ENCODE results near the gene PPWD1.
"Not testable (repeated sequence)": the region's sequence is repeated elsewhere in the genome, so short reads cannot be mapped to it uniquely, and the experiment has no call there.

Gene PPWD1

DNA sequence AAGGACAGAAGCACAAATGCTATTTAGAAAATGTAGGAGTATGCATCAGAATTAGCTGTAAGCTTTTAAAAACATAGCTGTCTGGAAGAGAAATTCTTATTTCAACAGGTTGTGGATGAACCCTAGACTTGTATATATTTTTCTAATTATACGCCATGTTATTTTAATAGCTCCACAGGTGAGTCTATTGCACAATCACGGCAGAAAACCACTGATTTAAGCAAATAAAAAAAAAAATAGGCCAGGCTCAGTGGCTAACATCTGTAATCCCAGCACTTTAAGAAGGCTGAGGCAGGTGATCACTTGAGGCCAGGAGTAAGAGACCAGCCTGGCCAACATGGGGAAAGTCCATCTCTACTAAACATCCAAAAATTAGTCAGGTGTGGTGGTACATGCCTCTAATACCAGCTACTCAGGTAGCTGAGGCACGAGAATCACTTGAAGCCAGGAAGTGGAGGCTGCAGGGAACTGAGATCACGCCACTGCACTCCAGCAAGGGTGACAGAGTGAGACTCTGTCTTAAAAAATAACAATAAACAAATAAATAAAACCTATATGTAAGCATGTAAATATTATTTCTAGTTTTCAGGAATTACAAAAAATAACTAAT, 49.3 kb downstream of the PPWD1 start:
- no peak for TF ChIP-seq POLR2AphosphoS5 (IDR thresholded peaks at IDR 0.05; ENCODE audit: low read depth, low read length)
- no peak for TF ChIP-seq POU2F2 (IDR thresholded peaks at IDR 0.05; ENCODE audit: low read depth, low read length)
- TF ChIP-seq SPI1 (IDR thresholded peaks at IDR 0.05; ENCODE audit: low read depth, low read length) = no peak
- TF ChIP-seq POLR2A (IDR thresholded peaks at IDR 0.05; ENCODE audit: low read depth, low read length) = no peak
- no peak for TF ChIP-seq TAF1 (IDR thresholded peaks at IDR 0.05; ENCODE audit: low read depth, low read length)
- TF ChIP-seq PAX5 (IDR thresholded peaks at IDR 0.05; ENCODE audit: insufficient read depth, low read length, severe bottlenecking) = no peak
- DNase-seq (ENCODE audit: insufficient read length, low spot score) (no peak), FAIRE-seq (no peak)

DNA sequence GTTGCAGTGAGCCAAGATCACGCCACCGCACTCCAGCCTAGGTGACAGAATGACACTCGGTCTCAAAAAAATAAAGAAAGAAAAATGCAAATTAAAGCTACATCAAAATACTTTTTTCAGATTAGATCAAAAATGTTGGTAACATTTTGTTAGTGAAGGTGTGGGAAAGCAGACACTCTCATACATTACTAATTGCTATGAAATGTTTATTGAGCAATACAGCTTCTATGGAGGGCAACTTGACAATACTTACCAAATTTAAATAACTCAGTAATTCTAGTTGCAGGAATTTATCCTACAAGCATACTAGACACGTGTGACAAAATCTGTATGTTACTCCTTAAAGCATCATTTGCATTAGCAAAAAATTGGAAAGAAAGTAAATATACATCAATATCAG, 56.9 kb downstream of the PPWD1 start:
- TF ChIP-seq POLR2A (IDR thresholded peaks at IDR 0.05; ENCODE audit: low read depth, low read length) = no peak
- no peak for TF ChIP-seq POU2F2 (IDR thresholded peaks at IDR 0.05; ENCODE audit: low read depth, low read length)
- no peak for DNase-seq (ENCODE audit: insufficient read length, low spot score)
- FAIRE-seq = no peak

DNA sequence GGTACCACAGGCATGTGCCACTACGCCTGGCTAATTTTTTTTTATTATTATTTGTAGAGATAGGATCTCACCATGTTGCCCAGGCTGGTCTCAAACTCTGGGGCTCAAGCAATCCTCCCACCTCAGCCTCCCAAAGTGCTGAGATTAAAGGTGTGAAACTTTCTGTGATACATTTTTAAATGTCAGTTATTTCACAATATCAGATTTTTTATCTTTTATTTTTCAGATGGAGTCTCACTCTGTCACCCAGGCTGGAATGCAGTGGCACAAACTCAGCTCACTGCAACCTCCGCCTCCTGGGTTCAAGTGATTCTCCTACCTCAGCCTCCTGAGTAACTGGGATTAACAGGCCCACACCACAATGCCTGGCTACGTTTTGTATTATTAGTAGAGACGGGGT, 58.9 kb downstream of the PPWD1 start:
- not testable (repeated sequence) for FAIRE-seq; DNase-seq (ENCODE audit: insufficient read length, low spot score)

DNA sequence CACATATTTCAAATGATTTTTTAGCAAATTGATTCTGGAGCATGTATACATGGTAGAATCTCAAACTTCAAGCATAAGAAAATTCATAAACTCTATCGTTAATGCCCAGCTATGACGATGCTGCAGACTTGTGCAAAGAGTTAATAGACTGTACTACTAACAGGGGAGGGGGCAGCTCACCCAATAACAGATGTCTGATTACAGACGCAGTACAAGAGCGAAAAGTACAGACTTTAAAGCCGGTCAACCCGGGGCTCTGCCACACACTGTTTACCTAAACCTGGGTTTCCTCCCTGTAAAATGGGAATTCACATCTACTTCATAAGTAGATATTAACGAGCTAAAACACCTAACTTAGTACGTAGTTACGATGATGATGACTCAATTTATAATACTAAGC, 60.4 kb downstream of the PPWD1 start:
- DNase-seq (ENCODE audit: insufficient read length, low spot score) = no peak
- TF ChIP-seq SPI1 (IDR thresholded peaks at IDR 0.05; ENCODE audit: low read depth, low read length) (no peak), POLR2AphosphoS5 (IDR thresholded peaks at IDR 0.05; ENCODE audit: low read depth, low read length) (no peak), POLR2A (IDR thresholded peaks at IDR 0.05; ENCODE audit: low read depth, low read length) (no peak), TAF1 (IDR thresholded peaks at IDR 0.05; ENCODE audit: low read depth, low read length) (no peak), PAX5 (IDR thresholded peaks at IDR 0.05; ENCODE audit: insufficient read depth, low read length, severe bottlenecking) (no peak), POU2F2 (IDR thresholded peaks at IDR 0.05; ENCODE audit: low read depth, low read length) (no peak)
- no peak for FAIRE-seq

DNA sequence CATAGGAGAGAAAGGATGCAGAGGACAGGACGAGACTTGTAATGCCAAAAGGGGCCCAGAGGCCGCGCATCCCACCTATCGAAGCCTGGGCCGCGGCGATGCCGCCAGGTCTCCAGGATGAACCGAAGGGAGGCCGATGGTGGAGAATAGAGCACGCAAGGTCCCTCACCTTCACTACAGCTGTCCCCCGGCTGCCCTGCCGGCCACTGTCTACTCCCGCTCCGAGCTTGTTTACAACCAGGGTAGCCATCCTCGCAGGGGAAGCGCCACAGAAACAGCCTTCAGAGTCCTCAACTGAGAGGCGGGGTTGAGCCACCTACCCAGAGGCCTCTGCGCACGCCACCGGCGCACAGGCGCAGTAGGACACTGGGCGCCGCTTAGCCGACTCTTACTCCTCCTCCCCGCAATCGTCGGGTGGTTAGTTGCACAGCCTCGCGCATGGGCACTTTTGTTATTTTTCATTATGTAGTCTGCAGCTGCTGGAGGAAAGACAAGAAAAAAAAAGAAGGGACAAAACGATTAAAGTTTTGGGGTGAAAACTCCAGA, 61.0 kb downstream of the PPWD1 start, which contains the start of gene TRIM23:
Gene TRIM23 (minus strand): TSS at position 309 of the 546 bp plus-strand sequence. CDS start 59 bp downstream, at position 250.
- peak; percentile 71 for TF ChIP-seq POLR2AphosphoS5 (IDR thresholded peaks at IDR 0.05; ENCODE audit: low read depth, low read length)
- TF ChIP-seq POU2F2 (IDR thresholded peaks at IDR 0.05; ENCODE audit: low read depth, low read length) = no peak
- TF ChIP-seq PAX5 (IDR thresholded peaks at IDR 0.05; ENCODE audit: insufficient read depth, low read length, severe bottlenecking) = no peak
- TF ChIP-seq POLR2A (IDR thresholded peaks at IDR 0.05; ENCODE audit: low read depth, low read length) = peak; percentile 67
- 0 out of 2 replicates have a peak, but pooled peaks have one; percentile 44 for TF ChIP-seq TAF1 (IDR thresholded peaks at IDR 0.05; ENCODE audit: low read depth, low read length)
- TF ChIP-seq SPI1 (IDR thresholded peaks at IDR 0.05; ENCODE audit: low read depth, low read length) = peak; percentile 39; the same call in 1 of the 2 replicates
- DNase-seq (ENCODE audit: insufficient read length, low spot score) (peak; percentile 53), FAIRE-seq (peak; percentile 93)

DNA sequence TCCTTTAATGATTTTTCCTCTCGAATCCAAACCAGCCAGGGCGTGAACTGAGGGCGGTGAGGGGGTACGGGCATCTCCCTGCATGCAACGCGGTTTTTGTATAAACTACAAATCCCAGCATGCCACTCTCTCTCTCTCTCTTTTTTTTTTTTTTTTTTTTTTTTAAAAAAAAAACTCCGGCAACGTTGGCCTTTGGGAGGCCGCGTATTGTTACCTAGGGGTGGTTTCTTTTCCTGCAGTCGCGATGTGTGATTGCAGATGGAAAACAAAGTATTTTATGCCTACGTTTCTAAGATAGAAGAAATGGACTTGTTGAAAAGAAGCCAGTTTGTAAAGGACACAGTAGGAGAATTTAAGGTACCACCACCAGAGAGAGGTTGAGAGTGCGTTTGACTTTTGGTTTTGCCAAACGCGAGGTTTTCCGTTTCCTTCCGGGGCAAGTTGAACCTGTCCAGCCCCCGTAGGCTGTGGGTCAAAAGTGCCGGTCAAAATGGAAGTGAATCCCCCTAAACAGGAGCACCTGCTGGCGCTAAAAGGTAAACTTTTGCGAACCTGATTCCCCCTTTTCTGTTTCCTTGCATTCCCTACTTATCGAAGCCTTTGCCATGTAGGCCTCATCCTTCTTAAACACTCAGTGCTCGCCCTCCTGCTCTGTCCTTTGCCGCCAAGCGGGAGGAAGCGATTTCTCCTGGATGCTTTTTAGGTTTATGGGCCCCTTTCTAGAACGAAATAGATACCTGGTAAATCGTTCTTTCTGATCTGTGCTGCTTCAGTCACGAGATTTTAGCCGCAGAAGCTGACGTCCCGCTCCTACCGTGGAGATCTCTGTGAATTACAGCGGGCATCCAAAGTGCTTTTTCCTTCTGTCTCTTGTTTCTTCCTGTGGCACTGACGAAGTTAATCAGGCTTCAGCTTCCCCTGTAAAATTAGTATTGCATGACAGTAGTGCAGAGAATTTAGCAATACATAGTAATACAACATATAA, 61.8 kb downstream of the PPWD1 start, which contains the start of the genes SHLD3 and TRAPPC13:
Gene SHLD3 (plus strand): TSS at position 457 of the 985 bp plus-strand sequence. CDS start 4,561 bp downstream, outside the sequence.
Gene TRAPPC13 (plus strand): TSS at position 457 of the 985 bp plus-strand sequence. CDS start 34 bp downstream, at position 491.
- peak; percentile 22 for DNase-seq (ENCODE audit: insufficient read length, low spot score)
- peak; percentile 83; the same call in 1 of the 2 replicates for TF ChIP-seq TAF1 (IDR thresholded peaks at IDR 0.05; ENCODE audit: low read depth, low read length)
- TF ChIP-seq POLR2A (IDR thresholded peaks at IDR 0.05; ENCODE audit: low read depth, low read length) = peak; percentile 80
- peak; percentile 64; the same call in 1 of the 2 replicates for TF ChIP-seq POLR2AphosphoS5 (IDR thresholded peaks at IDR 0.05; ENCODE audit: low read depth, low read length)
- no peak for TF ChIP-seq POU2F2 (IDR thresholded peaks at IDR 0.05; ENCODE audit: low read depth, low read length)
- peak; percentile 89 for FAIRE-seq

DNA sequence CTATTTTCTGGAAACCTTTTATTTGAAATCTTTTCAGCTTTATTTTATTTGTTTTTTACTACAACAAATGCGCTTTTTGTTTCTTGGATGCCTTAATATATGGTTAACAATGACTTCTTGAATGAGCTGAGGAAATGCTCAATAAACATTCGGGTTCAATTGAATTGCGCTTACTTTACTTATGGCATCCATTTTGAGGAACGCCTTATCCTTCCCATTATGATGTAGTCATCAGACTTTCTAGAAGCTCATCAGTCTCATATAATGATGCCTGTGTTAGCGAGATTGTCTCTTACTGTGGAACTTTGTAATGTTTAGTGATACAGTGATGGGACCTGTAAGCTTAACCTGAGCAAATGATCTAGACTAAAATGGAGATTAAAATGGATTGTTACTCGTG, 62.6 kb downstream of the PPWD1 start:
- FAIRE-seq = no peak
- DNase-seq (ENCODE audit: insufficient read length, low spot score) = no peak
- no peak for TF ChIP-seq POLR2A (IDR thresholded peaks at IDR 0.05; ENCODE audit: low read depth, low read length)
- TF ChIP-seq TAF1 (IDR thresholded peaks at IDR 0.05; ENCODE audit: low read depth, low read length) = no peak
- no peak for TF ChIP-seq POU2F2 (IDR thresholded peaks at IDR 0.05; ENCODE audit: low read depth, low read length)
- TF ChIP-seq POLR2AphosphoS5 (IDR thresholded peaks at IDR 0.05; ENCODE audit: low read depth, low read length) = no peak
- TF ChIP-seq PAX5 (IDR thresholded peaks at IDR 0.05; ENCODE audit: insufficient read depth, low read length, severe bottlenecking) = no peak
- TF ChIP-seq SPI1 (IDR thresholded peaks at IDR 0.05; ENCODE audit: low read depth, low read length) = no peak

DNA sequence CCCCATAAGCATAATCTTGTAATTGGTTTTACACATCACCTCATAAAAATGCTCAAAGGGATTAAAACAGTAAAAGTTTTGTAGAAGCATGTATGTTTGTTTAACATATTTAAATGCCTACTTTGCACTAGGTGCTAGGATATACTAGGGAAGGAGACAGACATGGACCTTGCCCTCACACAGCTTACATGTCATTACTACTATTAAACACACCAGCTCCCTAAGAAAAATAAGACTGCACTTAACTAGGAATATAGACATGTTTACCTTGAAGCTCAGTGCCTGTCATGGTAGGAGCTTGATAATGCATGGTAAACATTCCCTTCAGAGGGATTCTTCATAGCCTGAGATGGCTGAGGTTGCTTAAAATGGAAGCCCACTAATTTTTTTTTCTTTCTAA, 67.9 kb downstream of the PPWD1 start:
- no peak for FAIRE-seq
- no peak for TF ChIP-seq PAX5 (IDR thresholded peaks at IDR 0.05; ENCODE audit: insufficient read depth, low read length, severe bottlenecking)
- TF ChIP-seq POLR2A (IDR thresholded peaks at IDR 0.05; ENCODE audit: low read depth, low read length) = no peak
- no peak for TF ChIP-seq POLR2AphosphoS5 (IDR thresholded peaks at IDR 0.05; ENCODE audit: low read depth, low read length)
- TF ChIP-seq TAF1 (IDR thresholded peaks at IDR 0.05; ENCODE audit: low read depth, low read length) = no peak
- TF ChIP-seq POU2F2 (IDR thresholded peaks at IDR 0.05; ENCODE audit: low read depth, low read length) = no peak
- TF ChIP-seq SPI1 (IDR thresholded peaks at IDR 0.05; ENCODE audit: low read depth, low read length) = no peak

More for the DNA sequence above, 67.9 kb downstream of the PPWD1 start:
- no peak for DNase-seq (ENCODE audit: insufficient read length, low spot score)
